Neutrophil (primary cell): Measurements from ENCODE around the gene MFAP3L.
A peak's percentile ranks its signal among the peaks of the same experiment; 100 is the strongest.

Experiments
- H3K27ac ChIP-seq: fragments of 200-600 bp; sonication (generic); 2 replicates; pipeline ENCODE4 v1.5.1; 2016; ENCODE audit warnings: mild to moderate bottlenecking, moderate library complexity
- H3K27me3 ChIP-seq: fragments of 200-600 bp; sonication (generic); 2 replicates; pipeline ENCODE4 v1.6.0; 2016; ENCODE audit warnings: mild to moderate bottlenecking
- H3K36me3 ChIP-seq: fragments of 200-600 bp; sonication (generic); 2 replicates; pipeline ENCODE4 v1.5.1; 2017
- H3K4me1 ChIP-seq, 2 experiments: fragments of 200-600 bp in 1 of 2; sonication (generic) in 1 of 2; 1 replicate in 1 of 2; 2 replicates in 1 of 2; pipeline versions ENCODE4 v1.5.1 to v1.6.1; 2013 to 2016; ENCODE audit warnings: low read depth in 1 of 2, low read length in 1 of 2, mild to moderate bottlenecking in 1 of 2, moderate library complexity in 1 of 2; ENCODE audit not compliant: control insufficient read depth in 1 of 2, insufficient read depth in 1 of 2
- H3K4me3 ChIP-seq, 2 experiments: fragments of 200-600 bp in 1 of 2; sonication (generic) in 1 of 2; 1 replicate in 1 of 2; 2 replicates in 1 of 2; pipeline ENCODE4 v1.5.1; 2013 to 2016; ENCODE audit warnings: low read depth in 1 of 2, low read length in 1 of 2, mild to moderate bottlenecking in 1 of 2, moderate library complexity in 1 of 2
- H3K9me3 ChIP-seq: fragments of 200-600 bp; sonication (generic); 2 replicates; pipeline ENCODE4 v1.5.1; 2016
- TF ChIP-seq, protein P1 (sequence below): fragments of 200-600 bp; sonication (generic); IDR thresholded peaks from 2 replicates; pipeline ENCODE4 v1.5.1; 2016; ENCODE audit warnings: antibody characterized with exemption

MFAP3L gene

DNA sequence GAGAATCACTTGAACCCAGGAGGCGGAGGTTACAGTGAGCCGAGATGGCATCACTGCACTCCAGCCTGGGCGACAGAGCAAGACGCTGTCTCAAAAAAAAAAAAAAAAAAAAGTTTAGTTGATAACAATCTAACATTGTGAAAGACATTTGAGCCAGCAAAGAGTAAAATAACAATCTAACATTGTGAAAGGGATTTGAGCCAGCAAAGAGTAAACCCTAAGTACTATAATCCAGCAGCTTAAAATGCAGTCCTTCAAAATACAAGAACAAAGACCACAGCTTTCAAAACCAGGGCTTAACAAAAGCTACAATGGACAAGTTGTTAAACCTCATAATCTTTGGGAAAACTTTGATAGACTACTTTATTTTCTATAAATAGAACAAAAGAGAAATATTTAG, 16.9 kb downstream of the MFAP3L start:
- TF ChIP-seq, protein P1, sequence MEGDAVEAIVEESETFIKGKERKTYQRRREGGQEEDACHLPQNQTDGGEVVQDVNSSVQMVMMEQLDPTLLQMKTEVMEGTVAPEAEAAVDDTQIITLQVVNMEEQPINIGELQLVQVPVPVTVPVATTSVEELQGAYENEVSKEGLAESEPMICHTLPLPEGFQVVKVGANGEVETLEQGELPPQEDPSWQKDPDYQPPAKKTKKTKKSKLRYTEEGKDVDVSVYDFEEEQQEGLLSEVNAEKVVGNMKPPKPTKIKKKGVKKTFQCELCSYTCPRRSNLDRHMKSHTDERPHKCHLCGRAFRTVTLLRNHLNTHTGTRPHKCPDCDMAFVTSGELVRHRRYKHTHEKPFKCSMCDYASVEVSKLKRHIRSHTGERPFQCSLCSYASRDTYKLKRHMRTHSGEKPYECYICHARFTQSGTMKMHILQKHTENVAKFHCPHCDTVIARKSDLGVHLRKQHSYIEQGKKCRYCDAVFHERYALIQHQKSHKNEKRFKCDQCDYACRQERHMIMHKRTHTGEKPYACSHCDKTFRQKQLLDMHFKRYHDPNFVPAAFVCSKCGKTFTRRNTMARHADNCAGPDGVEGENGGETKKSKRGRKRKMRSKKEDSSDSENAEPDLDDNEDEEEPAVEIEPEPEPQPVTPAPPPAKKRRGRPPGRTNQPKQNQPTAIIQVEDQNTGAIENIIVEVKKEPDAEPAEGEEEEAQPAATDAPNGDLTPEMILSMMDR = no peak
- H3K27me3 ChIP-seq = no peaks in the 10 kb centered on the region
- no peaks in the 10 kb centered on the region for H3K9me3 ChIP-seq
- H3K36me3 ChIP-seq = no peaks in the 10 kb centered on the region
- H3K4me3 ChIP-seq = no peak overlapping the region
- peak overlapping the region; percentile 87 for H3K27ac ChIP-seq
- peaks cover 75 to 83% of the 10 kb centered on the region in 2 experiments for H3K4me1 ChIP-seq

DNA sequence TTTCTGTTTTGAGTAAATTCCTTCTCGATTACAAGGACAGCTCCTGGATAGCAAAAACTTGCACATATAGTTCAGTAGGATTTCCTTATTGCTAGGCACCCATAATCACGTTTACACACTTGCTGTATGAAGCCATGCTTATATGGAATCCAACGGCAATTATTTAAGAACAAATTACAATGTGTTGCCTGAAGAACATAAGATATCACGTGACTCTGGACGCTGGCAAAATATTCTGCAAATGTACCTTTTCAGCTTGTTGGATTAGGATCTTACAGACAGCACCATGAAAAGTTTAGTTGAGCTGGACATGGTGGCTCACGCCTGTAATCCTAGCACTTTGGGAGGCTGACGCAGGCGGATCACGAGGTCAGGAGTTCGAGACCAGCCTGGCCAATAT, 17.4 kb downstream of the MFAP3L start:
- Histone ChIP-seq H3K27me3 (no peaks in the 10 kb centered on the region), H3K4me3 (no peak overlapping the region), H3K4me1 (peaks cover 73 to 78% of the 10 kb centered on the region in 2 experiments), H3K27ac (peak overlapping the region; percentile 72), H3K9me3 (no peaks in the 10 kb centered on the region), H3K36me3 (no peaks in the 10 kb centered on the region)
- TF ChIP-seq, protein P1 = no peak

DNA sequence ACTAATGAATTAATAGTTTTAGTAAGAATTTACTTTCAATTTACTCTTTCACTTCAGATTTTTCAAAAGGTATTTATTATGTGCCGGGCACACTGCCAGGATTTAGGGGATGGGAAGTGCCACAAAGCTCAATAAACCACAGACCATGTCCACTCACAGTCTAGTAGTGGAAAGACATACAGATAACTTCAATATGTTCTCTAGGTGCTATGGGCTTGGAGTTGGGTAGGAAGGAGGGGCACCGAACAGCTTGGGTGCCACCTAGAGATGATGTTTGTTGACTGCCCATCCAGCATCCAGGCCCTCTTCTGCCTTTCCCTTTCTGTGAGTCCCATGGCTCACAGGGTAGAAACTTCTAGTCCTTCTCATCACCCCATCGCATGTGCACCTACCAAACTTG, 17.8 kb downstream of the MFAP3L start:
- Histone ChIP-seq H3K36me3 (no peaks in the 10 kb centered on the region), H3K27me3 (no peaks in the 10 kb centered on the region), H3K27ac (peak overlapping the region; percentile 72), H3K4me1 (peaks cover 69 to 74% of the 10 kb centered on the region in 2 experiments), H3K9me3 (no peaks in the 10 kb centered on the region), H3K4me3 (peak overlapping the region in 1 of 2 experiments; percentile 12)
- TF ChIP-seq, protein P1 = no peak

DNA sequence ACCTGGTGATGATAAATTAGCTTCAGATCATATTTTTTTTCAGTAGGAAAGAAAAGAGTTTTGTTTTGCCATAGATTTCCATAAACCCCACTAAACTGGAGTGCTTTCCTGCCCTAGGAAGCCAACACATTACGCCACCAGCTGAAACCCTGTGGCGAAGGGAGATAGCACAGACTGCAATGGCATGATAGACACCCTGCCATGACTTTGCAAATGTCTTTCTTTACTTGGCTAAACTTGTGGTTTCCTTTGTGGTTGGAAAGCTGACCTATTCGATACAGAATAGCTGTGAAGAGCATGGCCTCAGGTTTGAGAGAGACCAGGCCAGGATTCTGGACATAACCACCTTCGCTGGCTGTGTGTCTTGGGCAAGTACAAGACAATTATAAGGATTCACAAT, 19.1 kb downstream of the MFAP3L start:
- no peaks in the 10 kb centered on the region for H3K27me3 ChIP-seq

DNA sequence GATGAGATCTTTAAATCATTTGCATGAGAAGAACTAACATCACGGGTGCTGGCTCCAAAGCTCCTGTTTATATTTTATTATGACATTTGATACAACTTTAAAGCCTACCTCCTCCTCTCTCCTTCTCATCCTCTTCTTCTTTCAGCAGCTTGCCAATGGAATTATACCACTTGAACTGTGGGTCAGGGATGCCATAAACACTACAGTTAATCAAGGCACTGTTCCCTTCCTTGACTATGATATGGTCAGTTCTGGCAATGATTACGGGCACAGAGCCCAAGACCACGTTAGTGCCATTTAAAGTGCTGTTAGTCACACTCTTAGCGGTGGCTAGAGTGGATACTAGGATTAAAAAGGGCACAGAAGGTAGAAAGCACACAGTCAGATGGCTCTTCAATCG, 20.7 kb downstream of the MFAP3L start:
- Histone ChIP-seq H3K9me3 (no peaks in the 10 kb centered on the region), H3K27me3 (no peaks in the 10 kb centered on the region), H3K4me3 (no peak overlapping the region), H3K36me3 (no peaks in the 10 kb centered on the region), H3K27ac (no peak overlapping the region), H3K4me1 (peaks cover 40 to 45% of the 10 kb centered on the region in 2 experiments)
- TF ChIP-seq, protein P1 = no peak

More for the DNA sequence above, 19.1 kb downstream of the MFAP3L start:
- Histone ChIP-seq H3K4me1 (peaks cover 56 to 61% of the 10 kb centered on the region in 2 experiments), H3K9me3 (no peaks in the 10 kb centered on the region), H3K36me3 (no peaks in the 10 kb centered on the region), H3K27ac (peak overlapping the region; percentile 72), H3K4me3 (peak overlapping the region; percentile 2 to 30)
- TF ChIP-seq, protein P1 = no peak
